A549 (cell line): ENCODE data around the gene RAB37. TPM values are rescaled to one million over a fixed set of nuclear protein-coding genes. Genes with fewer than 3 reads are reported as not detected.

Source experiments
- ATAC-seq, 2 experiments: fragments of 200-7000 bp in 1 of 2; fragments of >200 bp in 1 of 2; cut with Nextera tagmentation in 1 of 2; cut with Tn5 transposase in 1 of 2; 3 replicates each; pipeline versions ENCODE4 v1.8.0 to v1.9.1; 2018 to 2020; ENCODE audit warnings: mild to moderate bottlenecking in 1 of 2, moderate library complexity in 1 of 2
- CTCF ChIA-PET: fragments of 300-600 bp; sonication (Branson Sonifier 250); formaldehyde crosslinking; extraction: SDS; loops from one replicate; lab custom pipeline; 2021; ENCODE audit warnings: antibody characterized with exemption, inconsistent platforms; lab: Yijun Ruan, JAX
- POLR2A ChIA-PET: fragments of 350-600 bp; formaldehyde crosslinking; extraction: SDS; loops from one replicate; lab custom pipeline; 2021; ENCODE audit warnings: antibody characterized with exemption, inconsistent platforms; lab: Yijun Ruan, JAX
- DNase-seq, 2 experiments: peaks; one replicate each; pipeline versions ENCODE4 v3.0.0 to v3.0.0-alpha.2; 2011 to 2016; ENCODE audit warnings: low read depth in 1 of 2, low spot score in 1 of 2
- FAIRE-seq: peaks from 2 replicates; lab custom pipeline; 2011; peaks lifted over from hg19 to GRCh38; lab: Jason Lieb, UNC
- H3K27ac ChIP-seq, 2 experiments: fragments of >200 bp; sonication (Bioruptor Twin); formaldehyde crosslinking; 3 replicates each; pipeline ENCODE4 v1.5.1; 2016 to 2017
- H3K4me1 ChIP-seq: fragments of >200 bp; sonication (Bioruptor Twin); formaldehyde crosslinking; 3 replicates; pipeline ENCODE4 v1.6.1; 2016
- H3K4me2 ChIP-seq: fragments of >200 bp; sonication (Bioruptor Twin); formaldehyde crosslinking; 3 replicates; pipeline ENCODE4 v1.6.1; 2016
- H3K4me3 ChIP-seq: fragments of >200 bp; sonication (Bioruptor Twin); formaldehyde crosslinking; 3 replicates; pipeline ENCODE4 v1.5.1; 2016
- H3K9me3 ChIP-seq: fragments of >200 bp; sonication (Bioruptor Twin); formaldehyde crosslinking; 3 replicates; pipeline ENCODE4 v1.6.1; 2016
- BHLHE40 ChIP-seq: IDR thresholded peaks from 2 replicates; pipeline ENCODE4 v1.6.1; 2012; ENCODE audit warnings: low read depth, low read length, inconsistent platforms
- CBX2 ChIP-seq: fragments of 200-600 bp; sonication (generic); IDR thresholded peaks from 2 replicates; pipeline ENCODE4 v1.6.1; 2016; ENCODE audit warnings: low read depth, mild to moderate bottlenecking, borderline replicate concordance
- CEBPB ChIP-seq, 2 experiments: fragments of >200 bp in 1 of 2; sonication (Bioruptor Twin) in 1 of 2; formaldehyde crosslinking in 1 of 2; IDR thresholded peaks; 2 replicates each; pipeline ENCODE4 v1.6.1; 2012 to 2016
- CHD4 ChIP-seq: fragments of 200-600 bp; sonication (generic); IDR thresholded peaks from 2 replicates; pipeline ENCODE4 v1.6.1; 2016; ENCODE audit warnings: antibody characterized with exemption, mild to moderate bottlenecking, borderline replicate concordance
- FOXS1 ChIP-seq: fragments of 250-450 bp; sonication (Bioruptor Pico); IDR thresholded peaks from 2 replicates; pipeline ENCODE4 v1.5.0; 2020; ENCODE audit warnings: mild to moderate bottlenecking, moderate library complexity
- JUN ChIP-seq, 2 experiments: fragments of >200 bp; sonication (Bioruptor Twin); formaldehyde crosslinking; IDR thresholded peaks; 2 replicates in 1 of 2; 3 replicates in 1 of 2; pipeline ENCODE4 v1.6.1; 2016 to 2017
- KDM5A ChIP-seq: fragments of 200-600 bp; sonication (generic); IDR thresholded peaks from 2 replicates; pipeline ENCODE4 v1.6.1; 2016; ENCODE audit warnings: antibody characterized with exemption, mild to moderate bottlenecking
- NPAS2 ChIP-seq: fragments of 250-450 bp; sonication (Bioruptor Pico); IDR thresholded peaks from 2 replicates; pipeline ENCODE4 v1.8.0; 2022; ENCODE audit warnings: mild to moderate bottlenecking, moderate library complexity, borderline replicate concordance
- NR3C1 ChIP-seq: fragments of >200 bp; sonication (Bioruptor Twin); formaldehyde crosslinking; IDR thresholded peaks from 3 replicates; pipeline ENCODE4 v1.6.1; 2017
- POLR2AphosphoS2 ChIP-seq: conservative IDR thresholded peaks from 2 replicates; pipeline ENCODE4 v1.6.1; 2012; ENCODE audit warnings: low read length, improper control_type of control experiment, inconsistent platforms
- RARB ChIP-seq: fragments of 250-450 bp; sonication (Bioruptor Pico); IDR thresholded peaks from 2 replicates; pipeline ENCODE4 v1.8.0; 2021; ENCODE audit warnings: mild to moderate bottlenecking, moderate library complexity
- RNF2 ChIP-seq: fragments of 200-600 bp; sonication (generic); IDR thresholded peaks from 2 replicates; pipeline ENCODE4 v1.6.1; 2016; ENCODE audit warnings: low read depth, mild to moderate bottlenecking, antibody characterized with exemption, moderate library complexity, borderline replicate concordance
- SMC3 ChIP-seq: fragments of >200 bp; sonication (Bioruptor Twin); formaldehyde crosslinking; IDR thresholded peaks from 3 replicates; pipeline ENCODE4 v1.6.1; 2018; ENCODE audit warnings: inconsistent platforms
- TP53 ChIP-seq: fragments of 250-450 bp; sonication (Bioruptor Pico); IDR thresholded peaks from 2 replicates; pipeline ENCODE4 v1.5.0; 2021; ENCODE audit warnings: mild to moderate bottlenecking, moderate library complexity
- ZFP36 ChIP-seq: fragments of 450-650 bp; IDR thresholded peaks from 2 replicates; pipeline ENCODE4 v1.6.1; 2014; ENCODE audit warnings: borderline replicate concordance; ENCODE audit not compliant: partially characterized antibody
- WGBS: methylation state at CpG from one replicate; pipeline ENCODE4 v1.1.6; 2017; ENCODE audit errors: missing lambda C conversion rate; 5-methylcytosine and 5-hydroxymethylcytosine counted together
- polyA plus RNA-seq, 4 experiments: library from polyadenylated mRNA; depleted of rRNA in 3 of 4; stranded (reverse); fragments of >200 nt; fragmentation: RNase III in 1 of 4; extraction: RNeasy Plus Mini Kit Qiagen cat#74134 plus additional on column Dnase treatment in 1 of 4; gene quantifications; 2 replicates in 3 of 4; 3 replicates in 1 of 4; pipeline ENCODE4 v1.2.3, GENCODE V29; 2011 to 2017
- TF ChIP-seq, protein P1 (sequence below): IDR thresholded peaks from 2 replicates; pipeline ENCODE4 v1.6.1; 2012
- TF ChIP-seq, protein P2 (sequence below): fragments of 200-600 bp; sonication (generic); IDR thresholded peaks from 2 replicates; pipeline ENCODE4 v1.6.1; 2016; ENCODE audit warnings: antibody characterized with exemption, mild to moderate bottlenecking, moderate library complexity
- TF ChIP-seq, protein P3 (sequence below): IDR thresholded peaks from 2 replicates; pipeline ENCODE4 v1.6.1; 2012

Gene RAB37
- polyA plus RNA-seq, 2 of the 4 experiments (the other 2 are of a cell fraction): 2.4 to 15.8 TPM

DNA sequence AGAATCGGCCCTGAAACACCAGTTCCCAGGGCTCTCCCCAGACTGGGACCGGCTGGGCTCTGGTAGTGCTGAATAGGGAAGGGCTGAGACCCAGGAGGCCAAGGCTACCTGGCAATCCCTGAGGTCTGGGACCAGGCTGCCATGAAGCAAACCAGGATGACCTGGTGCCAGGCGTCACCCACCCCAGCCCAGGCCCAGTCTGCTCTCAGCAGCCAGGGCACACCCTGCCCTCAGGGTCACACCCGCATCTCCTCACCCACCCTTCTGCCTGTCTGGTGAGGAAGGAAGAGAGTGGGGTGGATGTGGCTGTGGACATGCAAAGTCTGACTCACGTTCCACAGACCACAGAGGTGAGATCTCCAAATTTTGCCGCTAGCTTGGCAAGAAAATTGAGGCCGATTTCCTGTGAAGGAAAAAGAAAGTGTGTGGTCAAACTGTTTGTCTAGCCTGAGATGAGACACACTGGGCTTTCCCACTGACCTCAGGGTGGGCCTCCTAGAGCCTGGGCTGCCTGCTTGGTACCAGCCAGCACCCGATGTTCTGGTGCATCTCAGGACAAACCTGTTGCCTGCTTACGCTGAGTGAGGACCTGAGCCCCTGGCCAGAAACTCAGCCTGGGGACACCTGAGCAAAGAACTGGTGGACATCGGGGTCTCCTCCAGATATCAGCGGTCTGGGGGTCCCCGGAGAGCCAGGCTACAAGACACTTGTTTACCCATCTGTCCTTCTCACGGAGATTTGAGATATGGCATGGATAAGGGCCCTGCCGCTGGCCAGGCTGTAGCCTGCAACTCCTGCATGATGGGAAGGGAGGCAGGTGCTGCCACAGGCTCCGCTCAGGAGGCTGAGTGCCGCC, 6.3 kb upstream of the RAB37 start:
- Histone ChIP-seq H3K4me1 (peaks cover 4% of the 10 kb centered on the region; the same call in 1 of the 3 replicates), H3K27ac (no peak overlapping the region), H3K4me2 (no peak overlapping the region)
- 52% methylated on average over 16 of the region's 16 CpGs for WGBS
- ATAC-seq (no peak), FAIRE-seq (no peak)
- TF ChIP-seq NR3C1 (no peak), CEBPB (IDR thresholded peaks at IDR 0.05) (no peak), TP53 (no peak), POLR2AphosphoS2 (no peak), KDM5A (no peak), ZFP36 (no peak), FOXS1 (CRISPR knock-in tag) (no peak), CHD4 (no peak)
- TF ChIP-seq, protein P1, sequence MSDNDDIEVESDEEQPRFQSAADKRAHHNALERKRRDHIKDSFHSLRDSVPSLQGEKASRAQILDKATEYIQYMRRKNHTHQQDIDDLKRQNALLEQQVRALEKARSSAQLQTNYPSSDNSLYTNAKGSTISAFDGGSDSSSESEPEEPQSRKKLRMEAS: no peak
- TF ChIP-seq, protein P2, sequence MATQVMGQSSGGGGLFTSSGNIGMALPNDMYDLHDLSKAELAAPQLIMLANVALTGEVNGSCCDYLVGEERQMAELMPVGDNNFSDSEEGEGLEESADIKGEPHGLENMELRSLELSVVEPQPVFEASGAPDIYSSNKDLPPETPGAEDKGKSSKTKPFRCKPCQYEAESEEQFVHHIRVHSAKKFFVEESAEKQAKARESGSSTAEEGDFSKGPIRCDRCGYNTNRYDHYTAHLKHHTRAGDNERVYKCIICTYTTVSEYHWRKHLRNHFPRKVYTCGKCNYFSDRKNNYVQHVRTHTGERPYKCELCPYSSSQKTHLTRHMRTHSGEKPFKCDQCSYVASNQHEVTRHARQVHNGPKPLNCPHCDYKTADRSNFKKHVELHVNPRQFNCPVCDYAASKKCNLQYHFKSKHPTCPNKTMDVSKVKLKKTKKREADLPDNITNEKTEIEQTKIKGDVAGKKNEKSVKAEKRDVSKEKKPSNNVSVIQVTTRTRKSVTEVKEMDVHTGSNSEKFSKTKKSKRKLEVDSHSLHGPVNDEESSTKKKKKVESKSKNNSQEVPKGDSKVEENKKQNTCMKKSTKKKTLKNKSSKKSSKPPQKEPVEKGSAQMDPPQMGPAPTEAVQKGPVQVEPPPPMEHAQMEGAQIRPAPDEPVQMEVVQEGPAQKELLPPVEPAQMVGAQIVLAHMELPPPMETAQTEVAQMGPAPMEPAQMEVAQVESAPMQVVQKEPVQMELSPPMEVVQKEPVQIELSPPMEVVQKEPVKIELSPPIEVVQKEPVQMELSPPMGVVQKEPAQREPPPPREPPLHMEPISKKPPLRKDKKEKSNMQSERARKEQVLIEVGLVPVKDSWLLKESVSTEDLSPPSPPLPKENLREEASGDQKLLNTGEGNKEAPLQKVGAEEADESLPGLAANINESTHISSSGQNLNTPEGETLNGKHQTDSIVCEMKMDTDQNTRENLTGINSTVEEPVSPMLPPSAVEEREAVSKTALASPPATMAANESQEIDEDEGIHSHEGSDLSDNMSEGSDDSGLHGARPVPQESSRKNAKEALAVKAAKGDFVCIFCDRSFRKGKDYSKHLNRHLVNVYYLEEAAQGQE: no peak
- TF ChIP-seq, all 56 proteins: peak for 0
- ChIA-PET CTCF (interaction anchor here (1.1 kb wide), 1 partner anchor 15 kb away, joined by 4 read pairs; no protein-coding TSS in a partner anchor), POLR2A (no interaction called here)
- peaks cover 7% of the 10 kb centered on the region for H3K9me3 ChIP-seq
- no peak overlapping the region for H3K4me3 ChIP-seq
- no peak for DNase-seq

DNA sequence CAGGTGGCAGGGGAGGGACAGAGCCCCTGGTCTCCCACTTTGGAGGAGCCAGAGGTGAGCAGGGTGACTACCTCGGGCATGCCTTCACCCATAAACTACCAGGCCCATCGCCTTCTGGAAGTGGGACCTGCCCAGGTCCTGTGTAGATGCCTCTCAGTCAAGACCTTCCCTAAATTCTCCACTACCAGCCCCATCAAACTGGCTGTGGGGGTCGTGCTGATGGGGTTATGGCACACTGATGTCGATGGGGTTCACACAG, 5.8 kb upstream of the RAB37 start:
- no peak overlapping the region for H3K4me3 ChIP-seq
- CTCF ChIA-PET: no interaction called here
- POLR2A ChIA-PET: no interaction called here
- H3K27ac ChIP-seq: no peak overlapping the region
- H3K4me2 ChIP-seq: no peak overlapping the region
- DNase-seq: no peak
- peaks cover 7% of the 10 kb centered on the region for H3K9me3 ChIP-seq
- 14% methylated on average over 3 of the region's 4 CpGs for WGBS
- no peak for ATAC-seq
- H3K4me1 ChIP-seq: peaks cover 10% of the 10 kb centered on the region; the same call in 1 of the 3 replicates
- TF ChIP-seq BHLHE40 (no peak), SMC3 (no peak), RNF2 (no peak), ZFP36 (no peak), CHD4 (no peak), JUN (IDR thresholded peaks at IDR 0.05) (no peak), NPAS2 (no peak), CBX2 (no peak), TP53 (no peak), RARB (CRISPR knock-in tag) (no peak)
- TF ChIP-seq, protein P3, sequence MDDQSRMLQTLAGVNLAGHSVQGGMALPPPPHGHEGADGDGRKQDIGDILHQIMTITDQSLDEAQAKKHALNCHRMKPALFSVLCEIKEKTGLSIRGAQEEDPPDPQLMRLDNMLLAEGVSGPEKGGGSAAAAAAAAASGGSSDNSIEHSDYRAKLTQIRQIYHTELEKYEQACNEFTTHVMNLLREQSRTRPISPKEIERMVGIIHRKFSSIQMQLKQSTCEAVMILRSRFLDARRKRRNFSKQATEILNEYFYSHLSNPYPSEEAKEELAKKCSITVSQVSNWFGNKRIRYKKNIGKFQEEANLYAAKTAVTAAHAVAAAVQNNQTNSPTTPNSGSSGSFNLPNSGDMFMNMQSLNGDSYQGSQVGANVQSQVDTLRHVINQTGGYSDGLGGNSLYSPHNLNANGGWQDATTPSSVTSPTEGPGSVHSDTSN: no peak
- TF ChIP-seq, all 56 proteins: peak for 0
- FAIRE-seq: no peak
